Keratinocyte (primary cell): Measurements from ENCODE around the gene ABCG1.

ENCODE experiments used
- CTCF ChIP-seq, 3 experiments: IDR thresholded peaks in 1 of 3; conservative IDR thresholded peaks in 1 of 3; optimal IDR thresholded peaks in 1 of 3; 2 replicates in 2 of 3; 3 replicates in 1 of 3; pipeline versions ENCODE3 to v1.5.1; 2011; ENCODE audit warnings: low read length in 3 of 3, mild to moderate bottlenecking in 3 of 3, moderate library complexity in 2 of 3, control low read depth in 1 of 3, inconsistent platforms in 1 of 3; ENCODE audit not compliant: insufficient read depth in 2 of 3; ENCODE audit errors: extremely low read depth in 1 of 3
- EZH2 ChIP-seq: IDR thresholded peaks from one replicate; pipeline ENCODE4 v1.6.1; 2012; ENCODE audit warnings: inconsistent platforms, mild to moderate bottlenecking, low read length, moderate library complexity

DNA sequence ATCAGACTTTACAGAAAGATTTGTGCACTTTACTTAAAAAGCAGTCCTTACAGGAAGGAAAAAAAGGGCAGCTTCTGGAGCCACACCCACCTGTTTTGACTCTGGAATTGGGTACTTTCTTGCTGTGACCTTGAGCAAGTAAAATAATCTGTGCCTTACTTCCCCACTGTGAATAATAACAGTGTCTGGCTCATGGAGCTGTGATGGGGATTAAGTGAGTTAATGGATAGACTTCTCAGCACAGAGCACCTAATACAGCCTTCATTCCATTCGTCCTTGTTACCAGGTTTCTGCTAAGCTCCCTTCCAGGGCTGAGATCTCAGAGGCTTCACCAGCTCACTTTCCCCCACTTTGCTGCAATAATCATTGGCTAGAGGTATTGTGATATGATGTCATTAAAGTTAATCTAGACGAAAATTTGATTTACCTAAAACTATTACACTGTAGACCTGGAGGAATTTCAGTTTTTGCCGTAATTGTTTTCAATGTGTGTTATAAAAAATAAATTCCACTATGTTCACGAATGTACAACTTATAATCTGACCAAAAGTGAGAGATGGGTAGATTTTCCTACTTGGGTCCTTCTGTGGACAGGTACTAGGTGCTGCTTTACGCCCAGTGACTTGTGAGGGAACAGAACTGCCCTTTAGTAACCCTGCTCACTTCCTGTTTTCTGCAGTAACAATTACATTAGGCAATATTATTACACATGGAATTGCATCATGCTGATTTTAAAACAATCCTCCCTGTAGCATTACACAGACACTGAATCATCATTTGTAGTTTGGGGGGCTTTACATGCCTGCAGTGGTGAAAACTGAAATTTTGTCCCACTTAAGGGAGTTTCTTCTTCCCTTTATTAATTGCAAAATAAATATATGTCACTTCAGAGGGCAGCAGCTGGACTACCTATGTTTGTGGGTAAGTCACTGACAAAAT is 19.7 kb upstream of the ABCG1 start:
- TF ChIP-seq CTCF (optimal IDR thresholded peaks at IDR 0.05 in 1 of 3, IDR thresholded peaks at IDR 0.05 in 1 of 3, conservative IDR thresholded peaks at IDR 0.05 in 1 of 3; ENCODE audit: extremely low read depth in 1 of 3, insufficient read depth in 2 of 3, low read length in 3 of 3) (no peak), EZH2 (no peak)
